GM20000 (cell line): ENCODE measurements around the gene LTB.
A peak's percentile ranks its signal among the peaks of the same experiment; 100 is the strongest.
"Not testable (repeated sequence)": the region's sequence is repeated elsewhere in the genome, so short reads cannot be mapped to it uniquely, and the experiment has no call there.

Source experiments
- DNase-seq: peaks from one replicate; pipeline ENCODE4 v3.0.0; 2012; ENCODE audit warnings: low spot score
- TF ChIP-seq, protein P1 (sequence below): IDR thresholded peaks from 2 replicates; pipeline ENCODE4 v1.5.1; 2012; ENCODE audit warnings: mild to moderate bottlenecking, control low read depth; ENCODE audit errors: extremely low read depth, missing control alignments

Gene LTB

GRCh38 chr6:31597006-31597405, 14.8 kb upstream of the LTB start:
- TF ChIP-seq, protein P1, sequence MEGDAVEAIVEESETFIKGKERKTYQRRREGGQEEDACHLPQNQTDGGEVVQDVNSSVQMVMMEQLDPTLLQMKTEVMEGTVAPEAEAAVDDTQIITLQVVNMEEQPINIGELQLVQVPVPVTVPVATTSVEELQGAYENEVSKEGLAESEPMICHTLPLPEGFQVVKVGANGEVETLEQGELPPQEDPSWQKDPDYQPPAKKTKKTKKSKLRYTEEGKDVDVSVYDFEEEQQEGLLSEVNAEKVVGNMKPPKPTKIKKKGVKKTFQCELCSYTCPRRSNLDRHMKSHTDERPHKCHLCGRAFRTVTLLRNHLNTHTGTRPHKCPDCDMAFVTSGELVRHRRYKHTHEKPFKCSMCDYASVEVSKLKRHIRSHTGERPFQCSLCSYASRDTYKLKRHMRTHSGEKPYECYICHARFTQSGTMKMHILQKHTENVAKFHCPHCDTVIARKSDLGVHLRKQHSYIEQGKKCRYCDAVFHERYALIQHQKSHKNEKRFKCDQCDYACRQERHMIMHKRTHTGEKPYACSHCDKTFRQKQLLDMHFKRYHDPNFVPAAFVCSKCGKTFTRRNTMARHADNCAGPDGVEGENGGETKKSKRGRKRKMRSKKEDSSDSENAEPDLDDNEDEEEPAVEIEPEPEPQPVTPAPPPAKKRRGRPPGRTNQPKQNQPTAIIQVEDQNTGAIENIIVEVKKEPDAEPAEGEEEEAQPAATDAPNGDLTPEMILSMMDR = no peak
- no peak for DNase-seq

DNA sequence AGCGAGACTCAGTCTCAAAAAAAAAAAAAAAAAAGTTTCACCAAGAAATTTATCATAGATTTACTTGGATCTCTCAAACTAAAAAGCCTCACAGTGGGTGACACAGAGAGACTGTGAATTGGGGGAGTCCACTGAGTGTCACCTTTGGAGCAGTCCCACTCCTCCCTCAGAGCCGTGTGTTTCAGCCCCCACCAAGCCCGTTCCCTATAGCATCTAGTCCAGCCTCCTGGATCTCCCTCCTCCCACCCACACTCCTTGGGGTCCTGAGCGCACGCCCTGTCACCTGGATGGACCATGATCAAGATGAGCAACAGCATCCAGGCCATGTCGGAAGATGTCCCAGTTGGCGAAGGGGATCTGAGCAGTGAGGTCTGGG, 10.2 kb upstream of the LTB start:
- no peak for DNase-seq
- TF ChIP-seq, protein P1 = no peak

- DNase-seq = not testable (repeated sequence)
Measured at GRCh38 chr6:31590691-31591090, 8.5 kb upstream of the LTB start.

- TF ChIP-seq, protein P1 = no peak
- DNase-seq = no peak
Measured at GRCh38 chr6:31588871-31589650, 6.8 kb upstream of the LTB start.

- DNase-seq = peak; percentile 44
- TF ChIP-seq, protein P1 = no peak
Measured at GRCh38 chr6:31587791-31588777, 5.9 kb upstream of the LTB start.

- TF ChIP-seq, protein P1 = no peak
- peak; percentile 27 for DNase-seq
Measured at GRCh38 chr6:31586599-31587281, 4.5 kb upstream of the LTB start.

DNA sequence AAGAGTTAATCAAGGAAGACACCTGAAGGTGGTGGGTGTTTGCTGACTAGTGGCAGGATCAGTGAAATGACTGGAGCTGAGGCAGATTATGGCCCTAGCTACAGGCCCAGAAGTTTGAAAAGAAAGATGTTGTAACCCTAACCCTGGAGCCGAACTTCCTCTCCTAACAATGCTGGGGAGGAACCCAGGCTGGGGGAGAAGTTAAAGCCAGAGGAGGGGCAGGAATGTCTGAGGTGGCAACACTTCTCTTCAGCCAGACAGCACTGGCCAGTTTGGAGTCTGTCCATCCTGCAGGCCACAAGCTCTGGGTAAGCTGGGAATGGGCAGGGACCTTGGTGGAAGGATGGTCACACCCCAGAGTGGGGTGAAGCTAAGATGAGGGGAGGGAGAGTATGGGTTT, 3.8 kb upstream of the LTB start, which contains the start of gene LST1:
Gene LST1 (plus strand): TSS at position 270 of the 400 bp plus-strand sequence. CDS start 1,023 bp downstream, outside the sequence.
- DNase-seq = no peak
- TF ChIP-seq, protein P1 = no peak
